Activated T-cell treated with anti-CD3 and anti-CD28 coated beads, Interleukin-2, amount 50 U/mL, for 1 hour (primary cell): Measurements from ENCODE around the gene PLCD3.
"Not testable (repeated sequence)": the region's sequence is repeated elsewhere in the genome, so short reads cannot be mapped to it uniquely, and the experiment has no call there.

Experiments
- DNase-seq: peaks from one replicate; pipeline ENCODE4 v3.0.0-alpha.2; 2020

Gene PLCD3

GRCh38 chr17:45132572-45133463 is 503 bp upstream of the PLCD3 start:
- DNase-seq = peak; percentile 81

DNA sequence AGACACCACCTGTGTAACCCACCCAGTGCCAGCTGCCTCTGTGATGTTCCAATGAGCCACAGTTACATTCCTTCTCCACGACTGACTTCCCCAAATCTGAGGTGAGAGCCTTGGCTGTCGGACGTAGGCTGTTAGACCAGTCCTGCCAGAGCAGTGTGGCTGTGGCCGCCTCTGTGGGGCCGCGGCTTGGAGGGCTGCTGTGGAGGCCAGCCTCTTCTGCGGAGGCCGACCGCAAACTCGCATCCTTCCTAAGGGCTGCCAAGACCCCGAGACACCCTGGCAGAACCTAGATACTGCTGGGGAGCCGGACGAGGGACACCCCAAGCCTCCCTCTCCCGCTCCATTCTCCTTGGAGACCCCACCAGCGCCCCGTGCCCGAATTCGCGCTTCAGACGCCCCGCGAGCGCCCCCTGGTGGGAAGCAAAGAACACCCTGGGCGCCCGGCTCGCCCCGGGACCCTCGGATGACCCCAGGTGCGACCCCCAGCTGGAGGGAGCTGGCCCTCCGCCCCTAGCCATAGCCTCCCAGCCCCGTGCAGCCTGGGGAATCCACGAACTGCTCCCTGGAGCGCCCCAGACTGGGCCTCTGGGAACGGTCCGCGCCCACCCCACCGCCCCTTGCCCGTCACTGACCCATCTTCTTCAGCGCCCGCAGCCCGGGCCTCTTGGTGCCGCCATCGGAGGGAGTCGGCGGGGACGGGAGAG is 547 bp downstream of the PLCD3 start:
- DNase-seq = peak; percentile 60

DNA sequence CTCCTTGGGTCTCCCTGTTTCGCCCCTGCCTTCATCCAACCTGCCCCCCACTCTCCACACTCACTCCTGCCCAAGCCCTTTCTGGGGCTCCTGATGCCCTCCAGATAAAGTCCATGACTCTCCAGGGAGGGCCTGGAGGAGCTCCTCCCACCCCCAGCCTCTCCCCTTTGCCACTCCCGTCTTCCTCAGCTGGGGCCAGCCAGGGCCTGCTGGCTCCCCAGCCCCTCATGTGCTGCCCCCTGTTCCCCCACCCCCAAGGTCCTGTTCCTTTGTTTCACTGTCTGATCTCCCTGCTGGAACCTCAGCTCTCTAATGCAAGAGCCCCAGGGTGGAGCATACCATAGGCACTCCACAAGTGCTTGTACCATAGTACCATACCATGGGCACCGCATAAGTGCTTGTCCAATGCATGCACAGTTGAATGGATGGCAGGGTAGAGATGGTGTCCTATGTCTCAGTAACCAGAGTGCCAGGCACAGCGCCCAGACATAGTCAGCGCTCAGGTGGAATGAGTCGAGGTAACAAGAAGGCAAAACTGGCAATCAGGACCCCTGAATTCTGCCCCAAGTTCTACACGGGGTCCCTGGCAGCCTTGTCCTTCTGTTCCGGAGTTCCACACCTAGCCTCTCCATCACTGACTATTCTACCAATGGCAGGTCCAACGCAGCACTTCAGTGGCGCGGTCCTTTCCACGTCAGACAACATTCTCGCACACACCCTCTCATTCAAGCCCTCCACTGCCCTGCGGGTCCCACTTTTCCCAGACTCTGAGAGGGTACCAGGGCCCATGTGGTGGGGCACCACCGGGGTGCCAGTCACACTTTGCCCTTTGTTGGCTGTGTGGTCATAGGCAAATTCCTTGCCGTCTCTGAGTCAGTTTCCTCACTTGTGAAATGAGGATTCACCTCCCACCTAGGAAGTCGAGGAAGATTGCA is 1.4 kb downstream of the PLCD3 start:
- no peak for DNase-seq

GRCh38 chr17:45129940-45130680 is 2.2 kb downstream of the PLCD3 start:
- DNase-seq = no peak

DNA sequence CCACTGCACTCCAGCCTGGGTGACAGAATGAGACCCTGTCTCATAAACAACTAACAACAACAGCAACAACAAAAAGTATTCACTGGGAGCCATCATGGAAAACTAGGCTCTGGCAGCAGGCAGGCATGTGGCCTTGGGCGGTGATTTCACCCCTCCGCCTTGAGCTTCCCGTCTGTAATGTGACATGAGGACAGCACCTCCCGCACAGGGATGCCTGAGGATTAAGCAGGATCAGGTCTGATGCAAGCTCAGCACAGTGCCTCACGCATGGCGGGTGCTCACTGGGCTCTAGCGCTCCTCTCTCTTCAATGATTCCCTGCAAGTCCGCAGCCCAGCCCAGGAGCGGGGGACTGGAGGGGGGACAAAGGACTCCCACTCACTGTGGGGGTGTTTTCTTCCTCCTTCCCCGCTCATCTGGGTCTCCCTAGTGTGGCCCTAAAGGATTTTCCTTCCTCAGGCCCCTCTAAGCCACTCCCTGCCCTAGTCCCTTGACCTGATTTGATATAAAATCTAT is 2.8 kb downstream of the PLCD3 start:
- DNase-seq = no peak

DNA sequence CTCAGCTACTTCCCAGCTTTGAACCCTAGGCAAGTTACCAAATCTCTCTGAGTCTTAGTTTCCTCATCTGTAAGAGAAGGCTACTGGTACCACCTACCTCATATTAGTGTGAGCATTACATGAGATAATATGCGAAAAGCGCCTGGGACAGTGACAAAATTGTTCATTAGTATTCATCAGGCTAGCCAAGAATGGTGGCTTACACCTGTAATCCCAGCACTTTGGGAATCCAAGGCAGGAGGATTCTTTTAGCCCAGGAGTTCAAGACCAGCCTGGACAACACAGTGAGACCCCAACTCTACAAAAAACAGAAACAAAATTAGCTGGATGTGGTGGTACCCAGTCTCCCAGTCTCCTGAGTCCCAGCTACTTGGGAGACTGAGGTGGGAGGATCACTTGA is 3.3 kb downstream of the PLCD3 start:
- no peak for DNase-seq

DNA sequence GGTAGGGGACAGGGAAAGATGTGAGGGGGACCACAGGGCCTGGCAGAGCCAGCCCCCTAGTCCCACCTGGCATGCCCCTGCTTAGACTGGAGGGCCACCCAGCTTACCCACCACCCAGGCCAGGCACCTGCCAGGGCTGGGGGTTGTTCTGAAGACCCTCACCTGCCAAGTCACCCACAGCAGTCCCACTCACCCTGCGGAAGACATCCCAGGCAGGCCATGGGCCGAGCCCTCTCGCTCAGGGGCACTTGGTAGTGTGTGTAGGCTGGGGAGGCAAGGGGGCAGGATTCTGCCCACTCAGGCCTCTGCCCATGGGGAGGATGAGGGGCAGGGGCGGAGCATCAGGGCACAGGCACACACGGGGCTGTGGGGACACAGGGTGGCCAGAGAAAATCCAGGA is 4.0 kb downstream of the PLCD3 start:
- DNase-seq = no peak

DNA sequence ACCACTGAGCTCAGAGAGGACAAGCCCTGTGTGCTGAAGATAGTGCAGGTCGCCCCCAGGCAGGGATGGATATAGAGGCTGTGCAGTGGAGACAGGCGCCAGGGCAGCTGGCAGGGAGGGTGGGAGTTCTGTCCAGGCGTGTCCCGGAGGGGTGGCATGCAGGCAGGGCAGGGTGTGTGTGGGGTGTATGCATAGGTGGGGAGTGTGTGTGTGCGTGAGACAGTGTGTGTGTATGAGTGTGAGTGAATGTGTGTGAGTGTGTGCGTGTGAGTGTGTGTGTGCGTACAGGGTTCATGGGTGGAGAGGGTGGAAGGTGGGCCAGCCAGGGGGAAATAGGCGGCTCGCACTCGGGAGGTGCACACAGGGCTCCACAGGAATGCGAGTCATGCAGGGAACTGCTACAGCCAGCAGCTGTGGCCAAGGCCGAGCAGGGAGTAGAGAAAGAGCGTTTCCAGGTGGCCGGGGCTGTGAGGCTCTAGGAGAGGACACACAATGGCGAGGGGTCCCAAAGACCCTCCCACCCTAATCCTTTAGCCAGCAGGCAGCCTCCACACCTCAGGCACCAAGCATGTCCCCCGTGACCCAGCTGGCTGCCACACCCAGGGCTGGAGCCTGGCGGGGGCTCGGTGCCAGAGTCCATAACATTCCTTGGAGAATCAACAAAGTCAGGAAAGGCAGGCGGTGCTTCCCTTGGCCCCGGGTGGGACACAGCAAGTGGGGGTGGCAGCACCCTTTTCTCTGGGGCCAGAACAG is 4.6 kb downstream of the PLCD3 start:
- DNase-seq = no peak

- DNase-seq = no peak
These were observed 5.1 kb downstream of the PLCD3 start for GRCh38 chr17:45127207-45127547.

- DNase-seq = no peak
These were observed 6.8 kb downstream of the PLCD3 start for GRCh38 chr17:45125509-45125908.

DNA sequence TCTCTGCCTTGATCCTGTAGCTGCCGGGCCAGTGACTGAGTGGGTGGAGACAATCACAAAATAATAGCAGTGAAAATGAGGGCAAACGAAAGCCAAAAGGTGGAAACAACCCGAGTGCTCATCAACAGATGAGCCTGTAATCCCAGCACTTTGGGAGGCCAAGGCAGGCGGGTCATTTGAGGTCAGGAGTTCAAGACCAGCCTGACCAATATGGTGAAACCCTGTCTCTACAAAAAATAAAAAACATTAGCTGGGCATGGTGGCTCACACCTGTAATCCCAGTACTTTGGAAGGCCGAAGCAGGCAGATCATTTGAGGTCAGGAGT is 7.6 kb downstream of the PLCD3 start:
- not testable (repeated sequence) for DNase-seq

- DNase-seq = no peak
These were observed 8.2 kb downstream of the PLCD3 start for GRCh38 chr17:45123930-45124796.

DNA sequence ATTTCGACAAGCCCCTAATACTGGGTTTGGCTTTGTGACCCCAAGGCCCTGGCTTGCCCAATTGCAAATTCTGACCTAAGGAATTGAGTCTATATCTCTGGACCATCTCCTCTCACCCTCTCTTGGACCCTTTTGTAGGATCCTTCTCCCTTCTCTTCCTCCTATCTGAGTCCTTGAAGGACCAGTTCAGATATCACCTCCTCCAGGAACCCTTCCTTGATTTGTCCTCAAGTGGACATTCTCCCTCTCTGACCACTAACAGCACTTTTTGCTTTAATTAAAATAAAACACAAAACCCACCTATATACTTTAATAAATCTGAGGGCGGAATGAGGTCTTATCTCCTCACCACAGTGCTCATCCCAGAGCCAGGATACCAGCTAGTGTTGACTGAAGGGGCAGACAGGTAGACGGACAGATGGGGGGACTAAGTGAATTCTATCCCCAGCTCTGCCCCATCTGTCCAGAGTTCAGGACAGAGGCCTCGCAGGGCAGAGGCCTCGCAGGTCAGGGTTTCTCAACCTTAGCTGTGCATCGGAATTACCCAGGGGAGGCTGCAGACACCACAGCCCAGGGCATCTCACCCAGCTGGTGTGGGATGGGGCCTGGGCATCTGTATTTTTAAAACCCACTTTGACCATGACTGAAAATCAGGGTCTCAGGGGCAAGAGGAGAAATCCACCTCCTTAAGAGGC is 9.1 kb downstream of the PLCD3 start:
- DNase-seq = no peak

- DNase-seq = no peak
These were observed 11.3 kb downstream of the PLCD3 start for GRCh38 chr17:45121055-45121454.

- no peak for DNase-seq
These were observed 11.8 kb downstream of the PLCD3 start for GRCh38 chr17:45120558-45120957.

DNA sequence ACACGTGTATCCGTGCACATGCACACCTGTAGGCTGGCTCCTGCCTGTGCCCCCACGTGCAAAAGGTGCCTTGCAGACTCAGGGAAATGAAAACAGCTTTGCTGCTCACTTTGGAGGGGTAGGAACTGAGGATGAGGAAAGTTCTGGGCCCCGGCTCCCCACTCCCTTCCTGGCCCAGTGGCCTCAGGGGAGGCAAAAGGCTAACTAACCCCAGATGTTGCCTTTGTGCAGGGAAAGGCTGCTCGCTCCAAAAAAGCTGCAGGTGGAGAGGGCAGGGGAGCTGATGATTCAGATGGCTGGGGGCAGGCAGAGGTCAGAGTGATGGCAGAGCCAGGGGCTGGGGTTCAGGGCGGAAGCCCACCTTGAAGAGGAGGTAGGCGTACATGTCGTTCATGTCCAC is 12.4 kb downstream of the PLCD3 start:
- DNase-seq = no peak

- no peak for DNase-seq
These were observed 13.6 kb downstream of the PLCD3 start for GRCh38 chr17:45118691-45119090.

- no peak for DNase-seq
These were observed 14.3 kb downstream of the PLCD3 start for GRCh38 chr17:45117848-45118646.

DNA sequence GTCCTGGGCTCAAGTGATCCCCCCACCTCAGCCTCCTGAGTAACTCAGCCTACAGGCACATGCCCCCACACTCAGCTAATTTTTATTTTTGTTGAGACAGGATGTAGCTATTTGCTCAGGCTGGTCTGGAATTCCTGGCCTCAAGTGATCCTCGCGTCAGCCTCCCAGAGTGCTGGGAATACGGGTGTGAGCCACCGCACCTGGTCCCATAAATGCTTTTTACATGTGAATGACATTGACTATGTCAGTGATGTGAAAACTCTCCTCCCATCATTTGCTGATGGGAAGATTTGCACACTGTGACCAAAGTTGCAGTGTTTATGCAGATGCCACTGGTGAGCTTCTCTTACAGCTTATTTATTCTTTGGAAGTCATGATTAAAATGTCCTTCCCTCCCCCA is 15.0 kb downstream of the PLCD3 start:
- no peak for DNase-seq
